ENCODE measurements around the gene GLS. TPM values are rescaled to one million over a fixed set of nuclear protein-coding genes. Genes with fewer than 3 reads are reported as not detected.

GLS gene
- total and polyA plus RNA-seq, 4 donors, result 31.1 to 318 (median 104) TPM

DNA sequence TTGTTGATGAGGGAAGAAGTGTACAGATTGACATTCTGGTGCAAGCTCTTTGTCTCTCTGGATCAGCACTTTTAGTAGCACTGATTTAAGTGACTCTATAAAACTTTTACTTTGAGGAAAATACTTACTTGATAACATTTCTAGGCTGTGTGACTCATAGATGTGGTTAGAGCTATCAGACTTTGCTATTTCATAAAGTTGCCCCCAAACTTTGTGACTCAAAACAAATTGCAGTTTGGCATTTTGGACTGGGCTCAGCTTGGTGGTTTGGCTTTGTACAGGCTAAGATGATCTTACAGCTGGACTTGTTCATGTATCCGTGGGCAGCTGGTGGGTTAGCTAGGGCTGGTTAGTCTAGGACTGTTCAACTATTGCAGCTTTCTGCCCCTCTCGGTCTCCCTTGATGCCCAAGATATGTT lies 42.1 kb upstream of the GLS start:
- Histone ChIP-seq H3K36me3 (ENCODE audit: control insufficient read depth in 4 of 4, insufficient read depth in 4 of 4, low read length in 4 of 4) (no peaks in the 10 kb centered on the region), H3K9me3 (ENCODE audit: control insufficient read depth in 4 of 4, insufficient read depth in 3 of 4, low read length in 3 of 4) (no peaks in the 10 kb centered on the region), H3K27ac (ENCODE audit: low read depth in 1 of 2, low read length in 1 of 2) (no peak overlapping the region), H3K4me3 (no peak overlapping the region), H3K27me3 (ENCODE audit: control insufficient read depth in 3 of 3, insufficient read depth in 3 of 3, low read length in 2 of 3) (peaks cover 0 to 2% (median 0%) of the 10 kb centered on the region in 3 donors), H3K4me1 (ENCODE audit: control insufficient read depth in 5 of 5, insufficient read depth in 5 of 5, low read length in 5 of 5) (peaks cover 0 to 4% (median 0%) of the 10 kb centered on the region in 5 donors), H3K9ac (ENCODE audit: insufficient read depth in 1 of 2, low read length in 2 of 2) (no peak overlapping the region)
- TF ChIP-seq, protein P1, sequence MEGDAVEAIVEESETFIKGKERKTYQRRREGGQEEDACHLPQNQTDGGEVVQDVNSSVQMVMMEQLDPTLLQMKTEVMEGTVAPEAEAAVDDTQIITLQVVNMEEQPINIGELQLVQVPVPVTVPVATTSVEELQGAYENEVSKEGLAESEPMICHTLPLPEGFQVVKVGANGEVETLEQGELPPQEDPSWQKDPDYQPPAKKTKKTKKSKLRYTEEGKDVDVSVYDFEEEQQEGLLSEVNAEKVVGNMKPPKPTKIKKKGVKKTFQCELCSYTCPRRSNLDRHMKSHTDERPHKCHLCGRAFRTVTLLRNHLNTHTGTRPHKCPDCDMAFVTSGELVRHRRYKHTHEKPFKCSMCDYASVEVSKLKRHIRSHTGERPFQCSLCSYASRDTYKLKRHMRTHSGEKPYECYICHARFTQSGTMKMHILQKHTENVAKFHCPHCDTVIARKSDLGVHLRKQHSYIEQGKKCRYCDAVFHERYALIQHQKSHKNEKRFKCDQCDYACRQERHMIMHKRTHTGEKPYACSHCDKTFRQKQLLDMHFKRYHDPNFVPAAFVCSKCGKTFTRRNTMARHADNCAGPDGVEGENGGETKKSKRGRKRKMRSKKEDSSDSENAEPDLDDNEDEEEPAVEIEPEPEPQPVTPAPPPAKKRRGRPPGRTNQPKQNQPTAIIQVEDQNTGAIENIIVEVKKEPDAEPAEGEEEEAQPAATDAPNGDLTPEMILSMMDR (IDR thresholded peaks at IDR 0.05; ENCODE audit: control extremely low read depth, extremely low read depth), result no peak
- ATAC-seq (ENCODE audit: insufficient read depth, low FRiP score), result peak; percentile 29
- no peak for DNase-seq
- WGBS, 2 donors, result 84 to 89% methylated on average over 2 of the region's 2 CpGs

GRCh38 chr2:190840569-190841172 lies 40.0 kb upstream of the GLS start:
- H3K27me3 ChIP-seq (ENCODE audit: control insufficient read depth in 3 of 3, insufficient read depth in 3 of 3, low read length in 2 of 3), result no peaks in the 10 kb centered on the region
- H3K27ac ChIP-seq (ENCODE audit: low read depth in 1 of 2, low read length in 1 of 2), result no peak overlapping the region
- DNase-seq (no peak), ATAC-seq (ENCODE audit: insufficient read depth, low FRiP score) (no peak)
- peaks cover 0 to 4% (median 0%) of the 10 kb centered on the region in 5 donors for H3K4me1 ChIP-seq (ENCODE audit: control insufficient read depth in 5 of 5, insufficient read depth in 5 of 5, low read length in 5 of 5)
- TF ChIP-seq, protein P1 (IDR thresholded peaks at IDR 0.05; ENCODE audit: control extremely low read depth, extremely low read depth), result no peak
- no peaks in the 10 kb centered on the region for H3K36me3 ChIP-seq (ENCODE audit: control insufficient read depth in 4 of 4, insufficient read depth in 4 of 4, low read length in 4 of 4)
- no peak overlapping the region for H3K4me3 ChIP-seq
- 70 to 82% methylated on average over 4 of the region's 4 CpGs for WGBS, 2 donors
- no peaks in the 10 kb centered on the region for H3K9me3 ChIP-seq (ENCODE audit: control insufficient read depth in 4 of 4, insufficient read depth in 3 of 4, low read length in 3 of 4)
- no peak overlapping the region for H3K9ac ChIP-seq (ENCODE audit: insufficient read depth in 1 of 2, low read length in 2 of 2)

DNA sequence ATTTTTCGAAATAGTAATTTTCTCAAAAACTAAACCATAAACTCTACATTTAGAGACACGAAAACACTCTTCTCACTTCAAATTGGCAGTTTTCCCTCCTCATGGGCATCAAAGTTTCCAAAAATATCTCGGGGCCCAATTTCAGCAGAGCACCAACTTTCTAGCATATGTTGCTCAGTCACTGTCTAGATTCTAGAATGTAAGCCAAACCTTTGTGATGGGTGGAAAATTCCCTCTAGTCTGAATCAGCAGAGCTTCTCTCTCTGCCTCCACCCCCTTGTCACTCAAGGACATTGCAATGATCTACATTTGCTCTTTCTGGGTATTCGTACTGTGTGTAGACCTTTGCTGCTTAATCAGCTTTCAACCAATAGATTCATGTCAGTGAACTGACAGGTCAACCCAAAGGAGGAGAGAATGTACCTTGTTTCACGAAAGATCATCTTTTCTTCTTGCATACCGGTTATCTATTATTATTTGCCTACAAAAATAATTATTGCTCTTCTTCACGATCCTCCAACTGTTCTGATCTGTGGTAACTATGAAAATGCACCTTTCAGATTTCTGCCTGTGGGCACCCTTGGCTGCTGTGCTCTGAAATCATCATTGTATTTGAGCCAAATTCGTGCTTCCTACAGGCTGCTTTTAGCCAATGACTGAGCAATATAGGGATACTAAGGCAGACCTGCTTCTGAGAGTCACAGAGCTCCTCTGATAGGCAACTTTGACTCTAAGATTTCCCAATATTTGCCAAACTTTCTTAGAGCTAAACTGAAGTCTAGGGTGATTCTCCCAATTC lies 38.7 kb upstream of the GLS start:
- peaks cover 0 to 4% (median 0%) of the 10 kb centered on the region in 5 donors for H3K4me1 ChIP-seq (ENCODE audit: control insufficient read depth in 5 of 5, insufficient read depth in 5 of 5, low read length in 5 of 5)
- no peak overlapping the region for H3K4me3 ChIP-seq
- H3K27ac ChIP-seq (ENCODE audit: low read depth in 1 of 2, low read length in 1 of 2), result no peak overlapping the region
- no peaks in the 10 kb centered on the region for H3K27me3 ChIP-seq (ENCODE audit: control insufficient read depth in 3 of 3, insufficient read depth in 3 of 3, low read length in 2 of 3)
- no peak for DNase-seq
- 92 to 94% methylated on average over 8 of the region's 8 CpGs for WGBS, 2 donors
- no peaks in the 10 kb centered on the region for H3K36me3 ChIP-seq (ENCODE audit: control insufficient read depth in 4 of 4, insufficient read depth in 4 of 4, low read length in 4 of 4)
- TF ChIP-seq, protein P1 (IDR thresholded peaks at IDR 0.05; ENCODE audit: control extremely low read depth, extremely low read depth), result no peak
- no peaks in the 10 kb centered on the region for H3K9me3 ChIP-seq (ENCODE audit: control insufficient read depth in 4 of 4, insufficient read depth in 3 of 4, low read length in 3 of 4)
- H3K9ac ChIP-seq (ENCODE audit: insufficient read depth in 1 of 2, low read length in 2 of 2), result no peak overlapping the region
- no peak for ATAC-seq (ENCODE audit: insufficient read depth, low FRiP score)

All from lung (tissue), 12 donors.